Kidney tubule cell (primary cell): ENCODE data around the gene RGS19.
A peak's percentile ranks its signal among the peaks of the same experiment; 100 is the strongest.
"Not testable (repeated sequence)": the region's sequence is repeated elsewhere in the genome, so short reads cannot be mapped to it uniquely, and the experiment has no call there.

Experiments
- DNase-seq: peaks from one replicate; pipeline ENCODE4 v3.0.0-alpha.2; 2018; ENCODE audit warnings: low spot score

RGS19 gene

GRCh38 chr20:64092258-64093012 is 13.1 kb upstream of the RGS19 start:
- DNase-seq = no peak

DNA sequence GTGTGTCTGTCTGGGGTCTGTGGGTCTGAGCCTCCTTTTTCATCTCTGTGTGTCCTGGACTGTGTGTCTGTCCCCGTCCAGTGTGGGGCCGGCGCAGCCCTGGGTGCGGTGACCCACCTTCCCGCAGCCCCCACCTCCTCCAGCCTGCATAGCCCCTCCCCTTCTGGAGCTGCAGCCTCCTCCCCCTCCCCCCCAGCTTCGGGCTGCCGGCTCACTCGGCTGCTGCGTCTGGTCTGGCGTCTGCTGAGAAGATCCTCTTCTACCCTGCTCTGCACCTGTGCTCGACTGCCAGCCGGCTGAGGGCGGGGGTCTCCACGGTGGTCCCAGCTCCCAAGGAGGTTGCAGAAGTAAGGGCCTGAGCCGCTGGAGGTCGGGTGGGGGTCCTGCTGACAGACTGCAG is 12.5 kb upstream of the RGS19 start:
- no peak for DNase-seq

- no peak for DNase-seq
Measured at GRCh38 chr20:64091340-64091739, 12.0 kb upstream of the RGS19 start.

DNA sequence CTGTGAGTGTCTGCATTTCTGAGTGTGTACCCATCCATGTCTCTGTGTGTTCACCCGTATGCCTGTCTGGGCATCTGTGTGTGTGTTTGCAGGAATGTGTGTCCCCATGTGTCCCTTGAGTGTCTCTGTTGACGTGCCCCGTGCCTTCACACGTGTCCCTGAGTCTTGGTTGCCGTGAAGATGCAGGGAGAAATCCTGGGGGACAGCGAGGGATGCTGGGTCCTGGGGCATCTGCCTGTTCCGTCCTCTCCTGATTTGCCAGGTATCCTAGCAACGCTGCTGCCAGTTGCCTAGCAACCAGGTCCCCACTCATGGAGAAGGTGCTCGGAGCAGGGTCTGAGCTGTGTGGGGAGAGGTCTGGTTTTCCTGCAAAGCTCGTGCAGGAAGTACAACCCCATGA is 10.8 kb upstream of the RGS19 start:
- no peak for DNase-seq

DNA sequence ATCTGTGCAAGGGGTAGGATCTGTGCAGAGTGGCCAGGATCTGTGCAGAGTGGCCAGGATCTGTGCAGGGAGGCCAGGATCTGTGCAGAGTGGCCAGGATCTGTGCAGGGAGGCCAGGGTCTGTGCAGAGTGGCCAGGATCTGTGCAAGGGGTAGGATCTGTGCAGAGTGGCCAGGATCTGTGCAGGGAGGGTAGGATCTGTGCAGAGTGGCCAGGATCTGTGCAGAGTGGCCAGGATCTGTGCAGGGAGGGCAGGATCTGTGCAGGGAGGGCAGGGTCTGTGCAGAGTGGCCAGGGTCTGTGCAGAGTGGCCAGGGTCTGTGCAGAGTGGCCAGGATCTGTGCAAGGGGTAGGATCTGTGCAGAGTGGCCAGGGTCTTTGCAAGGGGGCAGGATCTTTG is 9.3 kb upstream of the RGS19 start:
- DNase-seq = not testable (repeated sequence)

DNA sequence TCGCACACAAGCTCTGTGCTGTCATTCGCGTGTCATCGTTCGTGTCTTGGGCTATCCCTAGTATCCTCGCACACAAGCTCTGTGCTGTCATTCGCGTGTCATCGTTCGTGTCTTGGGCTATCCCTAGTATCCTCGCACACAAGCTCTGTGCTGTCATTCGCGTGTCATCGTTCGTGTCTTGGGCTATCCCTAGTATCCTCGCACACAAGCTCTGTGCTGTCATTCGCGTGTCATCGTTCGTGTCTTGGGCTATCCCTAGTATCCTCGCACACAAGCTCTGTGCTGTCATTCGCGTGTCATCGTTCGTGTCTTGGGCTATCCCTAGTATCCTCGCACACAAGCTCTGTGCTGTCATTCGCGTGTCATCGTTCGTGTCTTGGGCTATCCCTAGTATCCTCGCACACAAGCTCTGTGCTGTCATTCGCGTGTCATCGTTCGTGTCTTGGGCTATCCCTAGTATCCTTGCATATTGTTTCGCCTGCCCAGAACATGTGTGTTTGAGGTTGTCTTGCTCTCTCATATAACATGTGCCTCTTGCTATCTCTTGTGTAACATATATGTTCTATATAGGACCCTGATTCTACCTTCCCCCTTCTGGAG is 8.0 kb upstream of the RGS19 start:
- DNase-seq = not testable (repeated sequence)

DNA sequence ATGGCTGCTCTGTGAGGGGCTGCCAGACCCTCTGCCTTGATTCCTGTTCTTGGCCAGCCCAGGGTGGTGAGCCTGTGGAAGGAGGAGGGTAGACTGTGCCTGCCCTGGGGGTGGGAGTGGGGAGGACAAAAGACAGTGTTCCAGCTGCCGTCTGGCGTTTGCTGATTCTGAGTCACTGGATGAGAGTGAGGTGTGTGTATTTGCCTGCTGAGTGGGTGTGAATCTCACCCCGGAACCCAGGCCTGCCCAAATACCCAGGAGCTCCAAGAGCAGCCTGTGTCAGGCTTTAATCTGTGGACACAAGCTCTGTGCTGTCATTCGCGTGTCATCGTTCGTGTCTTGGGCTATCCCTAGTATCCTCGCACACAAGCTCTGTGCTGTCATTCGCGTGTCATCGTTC is 7.5 kb upstream of the RGS19 start:
- DNase-seq = no peak

GRCh38 chr20:64084685-64085152 is 5.4 kb upstream of the RGS19 start:
- DNase-seq = no peak

- DNase-seq = no peak
Measured at GRCh38 chr20:64083804-64084684, 4.7 kb upstream of the RGS19 start, which contains the start of gene LKAAEAR1. Gene LKAAEAR1, minus strand, starts transcription at chr20:64084398. Its CDS starts 179 bp downstream, at chr20:64084219.

DNA sequence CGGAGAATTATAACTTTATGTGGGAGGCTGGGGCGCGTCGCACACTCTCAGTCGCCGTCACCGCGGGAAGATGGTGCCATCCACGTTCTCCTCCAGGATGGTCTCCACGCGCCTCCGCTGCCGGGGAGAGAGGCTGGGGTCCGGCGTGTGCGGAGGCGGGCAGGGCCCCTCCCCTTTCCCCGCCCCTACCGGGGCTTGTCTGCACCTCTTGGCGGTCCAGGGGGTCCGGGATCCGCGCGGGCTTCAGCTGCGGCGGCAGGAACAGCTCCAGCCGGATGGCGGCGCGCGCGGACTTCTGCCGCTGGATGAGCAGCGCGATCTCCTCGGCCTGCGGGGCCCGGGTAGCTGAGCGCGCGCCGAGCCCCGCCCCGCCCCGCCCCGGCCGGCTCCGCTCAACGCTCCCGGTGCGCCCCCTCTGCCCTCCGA is 4.1 kb upstream of the RGS19 start:
- DNase-seq = peak; percentile 68

GRCh38 chr20:64082820-64083377 is 3.6 kb upstream of the RGS19 start:
- DNase-seq = no peak

GRCh38 chr20:64082126-64082731 is 2.9 kb upstream of the RGS19 start:
- no peak for DNase-seq

- DNase-seq = no peak
Measured at GRCh38 chr20:64081624-64081964, 2.3 kb upstream of the RGS19 start.

DNA sequence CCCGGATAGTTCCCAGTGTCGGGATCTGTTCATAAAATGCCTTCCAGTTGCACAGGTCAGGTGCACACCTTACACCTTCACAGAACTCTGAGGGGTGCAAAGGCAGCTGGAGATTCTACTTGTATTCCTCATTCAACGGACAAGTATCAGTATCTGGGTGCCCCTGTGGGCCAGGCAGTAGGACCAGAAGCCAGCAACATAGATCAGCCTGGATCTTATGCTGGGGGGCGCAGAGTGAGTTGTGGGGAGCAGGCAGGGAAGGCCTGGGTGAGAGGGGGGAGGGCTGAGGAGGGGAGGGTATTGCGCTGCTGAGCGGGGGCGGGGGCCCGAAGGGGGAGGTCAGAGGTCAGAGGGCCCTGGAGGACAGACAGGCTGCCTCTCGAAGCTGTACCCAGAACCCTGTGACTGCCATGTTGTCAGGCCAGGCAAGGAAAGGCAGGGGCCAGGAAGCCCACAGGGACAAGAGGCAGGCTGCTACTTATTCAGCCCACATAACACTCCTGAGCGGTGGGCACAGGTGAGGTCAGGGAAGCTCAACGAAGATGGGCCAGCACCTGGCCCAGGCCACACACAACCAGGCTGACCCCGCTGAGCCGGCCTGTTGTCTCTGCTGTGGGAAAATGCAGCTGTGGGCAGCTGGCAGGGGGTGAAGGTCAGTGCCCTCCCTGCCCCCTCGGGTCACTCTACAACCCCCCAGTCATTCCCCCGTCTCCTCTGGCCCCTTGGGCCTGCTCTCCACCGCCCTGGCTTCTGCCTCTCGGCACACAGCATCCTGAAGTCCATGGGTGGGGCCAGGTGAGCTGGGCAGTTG is 1.7 kb upstream of the RGS19 start:
- DNase-seq = no peak

- DNase-seq = no peak
Measured at GRCh38 chr20:64080013-64080812, 895 bp upstream of the RGS19 start, which contains the start of gene OPRL1. Gene OPRL1, plus strand, starts transcription at chr20:64080082. Its CDS starts 12,639 bp downstream, at chr20:64092721.

DNA sequence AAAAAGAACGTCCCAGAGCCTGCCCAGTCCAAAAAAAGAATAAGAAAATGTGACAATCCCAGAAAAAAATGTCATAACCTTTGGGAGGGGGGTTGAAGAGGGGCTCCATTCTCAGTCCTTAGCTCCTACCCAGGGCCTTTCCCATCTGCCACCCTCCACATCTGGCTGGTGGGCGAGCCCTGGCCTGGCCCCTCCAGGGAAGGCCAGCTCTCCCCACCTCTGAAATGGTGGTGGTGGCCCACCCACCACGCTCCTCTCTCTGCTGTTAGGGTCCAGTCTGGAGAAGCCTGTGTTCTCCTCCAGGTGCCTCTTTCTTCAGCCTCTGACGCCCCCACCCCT is 415 bp downstream of the RGS19 start:
- no peak for DNase-seq

DNA sequence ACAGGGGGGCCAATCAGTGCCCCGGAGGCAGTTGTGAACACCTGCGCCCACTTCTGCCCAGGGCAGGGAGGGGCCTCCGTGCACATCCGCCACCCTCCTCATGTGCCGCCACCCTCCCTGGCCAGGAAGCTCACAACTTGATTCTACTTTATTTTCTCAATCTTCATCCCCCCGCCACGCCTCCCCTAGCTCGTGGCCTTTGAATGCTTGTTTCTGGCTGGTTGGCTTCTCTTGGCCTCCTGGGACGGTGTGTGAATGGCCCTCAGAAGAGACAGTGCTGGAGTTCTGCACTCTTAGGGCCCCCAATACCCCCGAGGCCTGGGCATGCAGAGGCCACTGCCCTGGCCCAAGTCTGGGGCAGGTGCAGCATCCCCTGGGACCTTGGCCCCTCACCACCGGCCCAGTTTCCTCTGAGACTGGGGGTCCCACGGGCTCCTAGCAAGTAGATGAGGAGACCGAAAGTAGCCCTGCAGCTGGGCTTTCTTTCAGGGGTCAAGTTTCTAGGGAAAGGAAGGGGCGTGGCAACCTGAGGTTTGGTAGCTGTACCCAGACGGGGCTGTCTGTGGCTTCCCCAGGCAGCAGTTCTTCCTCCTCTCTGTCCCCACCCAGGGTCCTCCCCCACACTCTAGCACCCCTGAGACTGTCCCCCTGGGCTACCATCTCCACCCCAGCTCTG is 1.3 kb downstream of the RGS19 start:
- DNase-seq = no peak

DNA sequence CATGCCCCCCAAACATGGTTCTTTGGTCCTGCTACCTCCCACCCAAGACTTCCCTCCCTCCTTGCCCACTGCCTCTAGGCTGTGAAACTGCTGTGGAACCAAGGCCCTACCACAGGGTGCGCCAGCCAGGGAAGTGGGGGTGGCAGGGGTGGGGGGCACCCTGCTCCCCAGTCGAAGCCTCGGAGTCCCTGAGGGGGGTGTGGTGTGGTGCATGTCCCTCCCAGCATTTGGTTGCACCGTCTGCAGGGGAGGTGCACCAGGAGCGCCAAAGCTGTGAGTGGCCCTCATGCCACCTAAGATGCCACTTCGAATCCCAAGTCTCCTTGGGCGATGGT is 1.8 kb downstream of the RGS19 start:
- no peak for DNase-seq

DNA sequence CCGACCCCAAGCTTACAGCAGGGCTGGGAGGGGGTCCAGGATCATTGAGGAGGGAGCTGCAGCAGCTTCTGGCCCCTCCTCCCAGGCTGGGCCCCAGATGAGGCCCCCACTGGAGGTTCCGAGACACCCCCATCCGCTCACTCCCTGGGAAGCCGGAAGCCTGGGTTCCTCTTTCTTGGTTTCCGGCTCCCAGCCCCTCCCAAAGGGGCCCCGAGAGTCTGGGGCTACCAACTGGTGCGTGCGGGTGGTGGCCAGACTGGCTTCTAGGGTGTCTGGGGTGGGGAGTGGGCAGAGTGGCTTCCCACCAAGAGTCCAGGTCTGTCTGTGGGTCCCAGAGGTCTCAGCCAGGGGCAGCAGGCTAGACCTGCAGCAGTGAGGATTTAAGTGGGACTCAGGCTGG is 2.2 kb downstream of the RGS19 start:
- DNase-seq = no peak
